Smooth muscle cell (in vitro differentiated cells): ENCODE data around the gene ITSN1. TPM values are rescaled to one million over a fixed set of nuclear protein-coding genes. Genes with fewer than 3 reads are reported as not detected.

Experiments used
- DNase-seq: peaks from one replicate; lab custom pipeline; 2025; ENCODE audit not compliant: unreplicated experiment; lab: John Stamatoyannopoulos, UW
- H2AFZ ChIP-seq: fragments of 200-600 bp; sonication (generic); 2 replicates; pipeline ENCODE4 v1.6.0; 2016; ENCODE audit warnings: antibody characterized with exemption, low read depth, mild to moderate bottlenecking
- H3F3A ChIP-seq: fragments of 200-600 bp; sonication (generic); 2 replicates; pipeline ENCODE4 v1.6.0; 2017; ENCODE audit warnings: antibody characterized with exemption, low read depth
- H3K27ac ChIP-seq: fragments of 200-600 bp; sonication (generic); 2 replicates; pipeline ENCODE4 v1.5.1; 2016; ENCODE audit warnings: low read depth, mild to moderate bottlenecking
- H3K27me3 ChIP-seq: fragments of 200-600 bp; sonication (generic); 2 replicates; pipeline ENCODE4 v1.6.1; 2016; ENCODE audit warnings: low read depth, mild to moderate bottlenecking
- H3K36me3 ChIP-seq: fragments of 200-600 bp; sonication (generic); 2 replicates; pipeline ENCODE4 v1.5.1; 2016; ENCODE audit warnings: low read depth
- H3K4me1 ChIP-seq: fragments of 200-600 bp; sonication (generic); 2 replicates; pipeline ENCODE4 v1.5.1; 2016; ENCODE audit warnings: low read depth
- H3K4me2 ChIP-seq: fragments of 200-600 bp; sonication (generic); 2 replicates; pipeline ENCODE4 v1.6.0; 2016; ENCODE audit warnings: mild to moderate bottlenecking
- H3K4me3 ChIP-seq: fragments of 200-600 bp; sonication (generic); 2 replicates; pipeline ENCODE4 v1.5.1; 2016; ENCODE audit warnings: mild to moderate bottlenecking
- H3K79me2 ChIP-seq: fragments of 200-600 bp; sonication (generic); 2 replicates; pipeline ENCODE4 v1.6.0; 2016; ENCODE audit warnings: low read depth, mild to moderate bottlenecking
- H3K9ac ChIP-seq: fragments of 200-600 bp; sonication (generic); 2 replicates; pipeline ENCODE4 v1.6.0; 2016; ENCODE audit warnings: low read depth
- H3K9me3 ChIP-seq: fragments of 200-600 bp; sonication (generic); replicated peaks from 2 replicates; pipeline ENCODE4 v1.5.1; 2016; ENCODE audit warnings: low read depth
- H4K20me1 ChIP-seq: fragments of 200-600 bp; sonication (generic); 2 replicates; pipeline ENCODE4 v1.6.0; 2016; ENCODE audit warnings: low read depth
- CTCF ChIP-seq: fragments of 200-600 bp; sonication (generic); IDR thresholded peaks from 2 replicates; pipeline ENCODE4 v1.5.1; 2017; ENCODE audit warnings: borderline replicate concordance, mild to moderate bottlenecking, antibody characterized with exemption; ENCODE audit not compliant: insufficient read depth, poor library complexity, severe bottlenecking
- WGBS: methylation state at CpG from one replicate; pipeline ENCODE4 v1.1.7; 2016; ENCODE audit warnings: low lambda C conversion rate; 5-methylcytosine and 5-hydroxymethylcytosine counted together
- polyA plus RNA-seq: library from polyadenylated mRNA; unstranded; fragments of >200 nt; fragmentation: Nextera tagmentation; extraction: Ambion mirVana; gene quantifications from 2 replicates; pipeline ENCODE4 v1.2.1, GENCODE V29; 2016
- total RNA-seq: library from RNA; depleted of rRNA; stranded (reverse); fragments of >200 nt; gene quantifications from 2 replicates; pipeline ENCODE4 v1.2.3, GENCODE V29; 2014

ITSN1 gene
- total and polyA plus RNA-seq, 2 experiments from 2014 or later, result 36.4 to 76.5 TPM

GRCh38 chr21:33752260-33752659 is 110.0 kb downstream of the ITSN1 start:
- no peaks in the 10 kb centered on the region for H3K4me1 ChIP-seq
- no peak overlapping the region for H3K4me3 ChIP-seq
- no peak overlapping the region for H2AFZ ChIP-seq
- TF ChIP-seq CTCF, result no peak
- H3K27me3 ChIP-seq, result no peaks in the 10 kb centered on the region
- no peak overlapping the region for H3K27ac ChIP-seq
- WGBS, result 91% methylated on average over 2 of the region's 2 CpGs
- H3K4me2 ChIP-seq, result no peak overlapping the region
- H3K9ac ChIP-seq, result no peak overlapping the region
- no peaks in the 10 kb centered on the region for H3K9me3 ChIP-seq
- peaks cover 3% of the 10 kb centered on the region for H3K36me3 ChIP-seq
- no peaks in the 10 kb centered on the region for H3K79me2 ChIP-seq
- no peaks in the 10 kb centered on the region for H4K20me1 ChIP-seq
- no peak for DNase-seq
- H3F3A ChIP-seq, result no peaks in the 10 kb centered on the region

GRCh38 chr21:33753886-33754285 is 111.6 kb downstream of the ITSN1 start:
- no peaks in the 10 kb centered on the region for H3K79me2 ChIP-seq
- no peak for DNase-seq
- H3K9me3 ChIP-seq, result no peaks in the 10 kb centered on the region
- H2AFZ ChIP-seq, result no peak overlapping the region
- no peak overlapping the region for H3K4me3 ChIP-seq
- no peak for TF ChIP-seq CTCF
- no peak overlapping the region for H3K27ac ChIP-seq
- H3F3A ChIP-seq, result no peaks in the 10 kb centered on the region
- H3K27me3 ChIP-seq, result no peaks in the 10 kb centered on the region
- no peak overlapping the region for H3K4me2 ChIP-seq
- H3K9ac ChIP-seq, result no peak overlapping the region
- 87% methylated on average over 1 of the region's 1 CpG for WGBS
- H4K20me1 ChIP-seq, result no peaks in the 10 kb centered on the region
- H3K4me1 ChIP-seq, result no peaks in the 10 kb centered on the region
- H3K36me3 ChIP-seq, result peaks cover 3% of the 10 kb centered on the region

- Histone ChIP-seq H3K4me2 (no peak overlapping the region), H3K36me3 (peaks cover 3% of the 10 kb centered on the region), H3K4me1 (no peaks in the 10 kb centered on the region), H3K9me3 (no peaks in the 10 kb centered on the region), H3K4me3 (no peak overlapping the region), H3K79me2 (no peaks in the 10 kb centered on the region), H2AFZ (no peak overlapping the region), H3K27me3 (no peaks in the 10 kb centered on the region), H3K9ac (no peak overlapping the region), H3F3A (no peaks in the 10 kb centered on the region), H3K27ac (no peak overlapping the region), H4K20me1 (no peaks in the 10 kb centered on the region)
- no peak for TF ChIP-seq CTCF
- 85% methylated on average over 4 of the region's 4 CpGs for WGBS
- DNase-seq, result no peak
These were observed 112.2 kb downstream of the ITSN1 start for GRCh38 chr21:33754481-33754880.

GRCh38 chr21:33755354-33755753 is 113.1 kb downstream of the ITSN1 start:
- no peaks in the 10 kb centered on the region for H3K4me1 ChIP-seq
- no peaks in the 10 kb centered on the region for H3K79me2 ChIP-seq
- TF ChIP-seq CTCF, result no peak
- H4K20me1 ChIP-seq, result no peaks in the 10 kb centered on the region
- 91% methylated on average over 1 of the region's 1 CpG for WGBS
- H3K9me3 ChIP-seq, result no peaks in the 10 kb centered on the region
- no peak overlapping the region for H3K4me2 ChIP-seq
- H2AFZ ChIP-seq, result no peak overlapping the region
- no peak for DNase-seq
- H3K4me3 ChIP-seq, result no peak overlapping the region
- no peak overlapping the region for H3K27ac ChIP-seq
- H3F3A ChIP-seq, result peaks cover 8% of the 10 kb centered on the region
- no peaks in the 10 kb centered on the region for H3K27me3 ChIP-seq
- H3K36me3 ChIP-seq, result peaks cover 3% of the 10 kb centered on the region
- H3K9ac ChIP-seq, result no peak overlapping the region
